ENCODE data around the gene CAMK1.

DNA sequence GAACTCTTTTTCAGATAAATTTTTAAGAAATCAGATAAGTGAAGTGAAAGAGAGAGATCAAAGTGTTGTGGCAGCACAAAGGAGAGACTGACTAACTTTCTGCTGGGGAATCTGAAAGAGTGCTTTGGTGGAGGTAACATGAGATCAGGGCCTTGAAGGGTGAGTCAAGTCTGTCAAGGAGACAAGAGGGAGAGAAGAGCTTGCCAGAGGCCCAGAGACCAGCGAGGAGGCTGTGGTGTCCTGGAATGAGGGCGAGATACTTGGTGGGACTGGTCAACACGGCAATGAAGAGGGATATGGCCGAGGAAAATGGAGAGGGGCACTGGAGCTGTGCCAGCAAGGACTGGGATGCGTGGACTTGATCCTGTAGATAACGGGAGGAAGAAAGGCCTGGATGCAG, 18.0 kb upstream of the CAMK1 start:
- TF ChIP-seq, protein P1, sequence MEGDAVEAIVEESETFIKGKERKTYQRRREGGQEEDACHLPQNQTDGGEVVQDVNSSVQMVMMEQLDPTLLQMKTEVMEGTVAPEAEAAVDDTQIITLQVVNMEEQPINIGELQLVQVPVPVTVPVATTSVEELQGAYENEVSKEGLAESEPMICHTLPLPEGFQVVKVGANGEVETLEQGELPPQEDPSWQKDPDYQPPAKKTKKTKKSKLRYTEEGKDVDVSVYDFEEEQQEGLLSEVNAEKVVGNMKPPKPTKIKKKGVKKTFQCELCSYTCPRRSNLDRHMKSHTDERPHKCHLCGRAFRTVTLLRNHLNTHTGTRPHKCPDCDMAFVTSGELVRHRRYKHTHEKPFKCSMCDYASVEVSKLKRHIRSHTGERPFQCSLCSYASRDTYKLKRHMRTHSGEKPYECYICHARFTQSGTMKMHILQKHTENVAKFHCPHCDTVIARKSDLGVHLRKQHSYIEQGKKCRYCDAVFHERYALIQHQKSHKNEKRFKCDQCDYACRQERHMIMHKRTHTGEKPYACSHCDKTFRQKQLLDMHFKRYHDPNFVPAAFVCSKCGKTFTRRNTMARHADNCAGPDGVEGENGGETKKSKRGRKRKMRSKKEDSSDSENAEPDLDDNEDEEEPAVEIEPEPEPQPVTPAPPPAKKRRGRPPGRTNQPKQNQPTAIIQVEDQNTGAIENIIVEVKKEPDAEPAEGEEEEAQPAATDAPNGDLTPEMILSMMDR (IDR thresholded peaks at IDR 0.05), result no peak
- TF ChIP-seq POLR2A (IDR thresholded peaks at IDR 0.05), result no peak

Data from heart left ventricle (tissue), 13 donors.